HEK293T (cell line): ENCODE results near the gene IL17RC.

ENCODE experiments used
- BHLHE40 ChIP-seq: fragments of 450-650 bp; IDR thresholded peaks from 2 replicates; pipeline ENCODE4 v1.6.1; 2016; ENCODE audit warnings: mild to moderate bottlenecking, moderate library complexity, borderline replicate concordance
- ELF4 ChIP-seq: fragments of 450-650 bp; IDR thresholded peaks from 2 replicates; pipeline ENCODE4 v1.6.1; 2017; ENCODE audit warnings: antibody characterized with exemption
- FOXA1 ChIP-seq: fragments of 450-650 bp; IDR thresholded peaks from 2 replicates; pipeline ENCODE4 v1.6.1; 2016; ENCODE audit warnings: mild to moderate bottlenecking
- FOXK2 ChIP-seq: fragments of 450-650 bp; IDR thresholded peaks from 2 replicates; pipeline ENCODE4 v1.6.1; 2016; ENCODE audit warnings: mild to moderate bottlenecking
- FOXM1 ChIP-seq: fragments of 450-650 bp; IDR thresholded peaks from 2 replicates; pipeline ENCODE4 v1.6.1; 2017; ENCODE audit warnings: mild to moderate bottlenecking, borderline replicate concordance
- L3MBTL2 ChIP-seq: fragments of 450-650 bp; conservative IDR thresholded peaks from 2 replicates; pipeline ENCODE4 v1.6.1; 2016; ENCODE audit warnings: mild to moderate bottlenecking
- NFRKB ChIP-seq: fragments of 450-650 bp; IDR thresholded peaks from 2 replicates; pipeline ENCODE4 v1.6.1; 2016; ENCODE audit warnings: mild to moderate bottlenecking, moderate library complexity
- SP1 ChIP-seq: fragments of 450-650 bp; IDR thresholded peaks from 2 replicates; pipeline ENCODE4 v1.6.1; 2017
- SUZ12 ChIP-seq: fragments of 450-650 bp; IDR thresholded peaks from 2 replicates; pipeline ENCODE4 v1.6.1; 2016; ENCODE audit warnings: mild to moderate bottlenecking
- TARDBP ChIP-seq: fragments of 450-650 bp; IDR thresholded peaks from 2 replicates; pipeline ENCODE4 v1.6.1; 2016
- ZNF384 ChIP-seq: fragments of 450-650 bp; IDR thresholded peaks from 2 replicates; pipeline ENCODE4 v1.6.1; 2016
- TF ChIP-seq, protein P1 (sequence below): fragments of 450-650 bp; IDR thresholded peaks from 2 replicates; pipeline ENCODE4 v1.6.1; 2016

DNA sequence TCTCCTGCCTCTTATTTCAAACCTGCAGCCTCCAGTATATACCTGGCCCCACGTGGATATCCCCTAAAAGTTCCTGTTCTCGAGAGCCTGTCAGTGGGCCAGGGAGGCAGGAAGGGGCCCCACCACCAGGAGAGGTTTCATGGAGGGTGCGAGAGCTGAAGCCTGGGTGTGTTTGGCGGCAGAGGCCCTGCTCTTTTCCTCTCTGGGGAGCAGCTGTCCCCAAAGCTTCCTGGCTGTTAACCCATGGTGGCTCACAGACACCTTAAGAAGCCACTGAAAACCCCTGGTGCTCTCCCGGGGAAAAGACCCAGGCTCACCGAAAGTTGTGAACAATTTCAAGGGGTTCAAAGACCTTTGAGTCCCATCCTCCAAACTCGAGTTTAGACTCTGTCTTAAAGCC lies 34.2 kb downstream of the IL17RC start:
- no peak for TF ChIP-seq ELF4
- no peak for TF ChIP-seq NFRKB
- TF ChIP-seq SP1 = no peak
- TF ChIP-seq BHLHE40 = no peak
- TF ChIP-seq ZNF384 = no peak
- TF ChIP-seq TARDBP = no peak
- no peak for TF ChIP-seq L3MBTL2
- TF ChIP-seq SUZ12 = no peak
- TF ChIP-seq FOXA1 = no peak
- no peak for TF ChIP-seq FOXM1
- no peak for TF ChIP-seq FOXK2
- TF ChIP-seq, protein P1, sequence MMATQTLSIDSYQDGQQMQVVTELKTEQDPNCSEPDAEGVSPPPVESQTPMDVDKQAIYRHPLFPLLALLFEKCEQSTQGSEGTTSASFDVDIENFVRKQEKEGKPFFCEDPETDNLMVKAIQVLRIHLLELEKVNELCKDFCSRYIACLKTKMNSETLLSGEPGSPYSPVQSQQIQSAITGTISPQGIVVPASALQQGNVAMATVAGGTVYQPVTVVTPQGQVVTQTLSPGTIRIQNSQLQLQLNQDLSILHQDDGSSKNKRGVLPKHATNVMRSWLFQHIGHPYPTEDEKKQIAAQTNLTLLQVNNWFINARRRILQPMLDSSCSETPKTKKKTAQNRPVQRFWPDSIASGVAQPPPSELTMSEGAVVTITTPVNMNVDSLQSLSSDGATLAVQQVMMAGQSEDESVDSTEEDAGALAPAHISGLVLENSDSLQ = no peak
